Tibial nerve (tissue), 4 donors: Measurements from ENCODE around the gene GPRC5B. TPM values are rescaled to one million over a fixed set of nuclear protein-coding genes. Genes with fewer than 3 reads are reported as not detected.

ENCODE experiments used
- DNase-seq, 2 donors: peaks; one replicate each; pipeline ENCODE4 v3.0.0-alpha.2; 2019; ENCODE audit warnings: low spot score in 2 of 2
- H3K27ac ChIP-seq, 4 donors: fragments of 200-600 bp; sonication (generic) in 3 of 4; one replicate each; pipeline ENCODE4 v1.5.1; 2017 to 2019; ENCODE audit warnings: mild to moderate bottlenecking in 1 of 4
- H3K27me3 ChIP-seq, 2 donors: fragments of 200-600 bp; sonication (generic) in 1 of 2; one replicate each; pipeline versions ENCODE4 v1.5.1 to v1.6.0; 2017 to 2019
- H3K36me3 ChIP-seq, 3 donors: fragments of 200-600 bp; sonication (generic); one replicate each; pipeline ENCODE4 v1.5.1; 2018 to 2019
- H3K4me1 ChIP-seq, 4 donors: fragments of 200-600 bp; sonication (generic) in 3 of 4; one replicate each; pipeline ENCODE4 v1.5.1; 2017 to 2019
- H3K4me3 ChIP-seq, 4 donors: fragments of 200-600 bp; sonication (generic) in 3 of 4; one replicate each; pipeline ENCODE4 v1.5.1; 2017 to 2019; ENCODE audit warnings: mild to moderate bottlenecking in 1 of 4, moderate library complexity in 1 of 4
- H3K9me3 ChIP-seq, 4 donors: fragments of 200-600 bp; sonication (generic) in 3 of 4; one replicate each; pipeline ENCODE4 v1.5.1; 2017 to 2019
- EP300 ChIP-seq, 2 donors: sonication (generic); formaldehyde crosslinking; IDR thresholded peaks; one replicate each; pipeline ENCODE4 v1.6.1; 2017; ENCODE audit warnings: antibody characterized with exemption in 2 of 2, mild to moderate bottlenecking in 1 of 2
- POLR2A ChIP-seq, 2 donors: fragments of 450-650 bp; IDR thresholded peaks; one replicate each; pipeline ENCODE4 v1.6.1; 2017; ENCODE audit warnings: antibody characterized with exemption in 2 of 2, mild to moderate bottlenecking in 2 of 2, moderate library complexity in 2 of 2
- WGBS, 2 donors: methylation state at CpG; one replicate each; pipeline ENCODE4 v1.1.5; 2018; 5-methylcytosine and 5-hydroxymethylcytosine counted together
- total RNA-seq, 4 donors: library from RNA; depleted of rRNA; stranded (reverse); fragments of >200 nt; gene quantifications; one replicate each; pipeline ENCODE4 v1.1.0, GENCODE V29; 2016
- TF ChIP-seq, protein P1 (sequence below), 5 experiments: fragments of 200-600 bp in 3 of 5; fragments of 450-650 bp in 2 of 5; sonication (generic) in 3 of 5; IDR thresholded peaks; one replicate each; pipeline ENCODE4 v1.5.1; 2016 to 2019; ENCODE audit warnings: antibody characterized with exemption in 5 of 5, mild to moderate bottlenecking in 3 of 5, moderate library complexity in 2 of 5

The GPRC5B gene
- total RNA-seq, 4 donors from 2014 or later: 68.4 to 116 (median 101) TPM

DNA sequence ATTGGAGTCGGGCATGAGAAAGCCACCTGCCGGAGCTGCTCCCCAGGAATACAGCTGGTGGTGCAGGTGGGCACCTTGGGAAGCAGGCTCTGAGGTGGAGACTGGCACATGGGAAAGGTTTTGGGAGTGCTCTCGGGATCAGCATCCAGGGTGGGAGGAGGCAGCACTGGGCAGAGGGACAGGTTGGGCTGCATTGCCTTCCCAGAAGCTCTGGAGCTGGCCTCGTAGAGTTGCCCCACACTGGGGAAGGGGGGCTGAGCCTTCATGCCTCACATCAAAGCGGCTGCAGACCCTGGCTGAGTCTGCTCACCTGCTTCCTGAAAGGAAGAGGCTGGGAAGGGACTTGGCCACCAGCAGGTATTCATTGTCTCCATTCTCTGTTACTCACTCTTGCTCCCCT lies 13.5 kb upstream of the GPRC5B start:
- WGBS, 2 donors: 67% methylated on average over 5 of the region's 5 CpGs
- no peaks in the 10 kb centered on the region for H3K9me3 ChIP-seq
- H3K27ac ChIP-seq: no peak overlapping the region
- TF ChIP-seq, protein P1, sequence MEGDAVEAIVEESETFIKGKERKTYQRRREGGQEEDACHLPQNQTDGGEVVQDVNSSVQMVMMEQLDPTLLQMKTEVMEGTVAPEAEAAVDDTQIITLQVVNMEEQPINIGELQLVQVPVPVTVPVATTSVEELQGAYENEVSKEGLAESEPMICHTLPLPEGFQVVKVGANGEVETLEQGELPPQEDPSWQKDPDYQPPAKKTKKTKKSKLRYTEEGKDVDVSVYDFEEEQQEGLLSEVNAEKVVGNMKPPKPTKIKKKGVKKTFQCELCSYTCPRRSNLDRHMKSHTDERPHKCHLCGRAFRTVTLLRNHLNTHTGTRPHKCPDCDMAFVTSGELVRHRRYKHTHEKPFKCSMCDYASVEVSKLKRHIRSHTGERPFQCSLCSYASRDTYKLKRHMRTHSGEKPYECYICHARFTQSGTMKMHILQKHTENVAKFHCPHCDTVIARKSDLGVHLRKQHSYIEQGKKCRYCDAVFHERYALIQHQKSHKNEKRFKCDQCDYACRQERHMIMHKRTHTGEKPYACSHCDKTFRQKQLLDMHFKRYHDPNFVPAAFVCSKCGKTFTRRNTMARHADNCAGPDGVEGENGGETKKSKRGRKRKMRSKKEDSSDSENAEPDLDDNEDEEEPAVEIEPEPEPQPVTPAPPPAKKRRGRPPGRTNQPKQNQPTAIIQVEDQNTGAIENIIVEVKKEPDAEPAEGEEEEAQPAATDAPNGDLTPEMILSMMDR (IDR thresholded peaks at IDR 0.05): no peak
- TF ChIP-seq POLR2A (IDR thresholded peaks at IDR 0.05) (no peak), EP300 (IDR thresholded peaks at IDR 0.05) (no peak)
- no peaks in the 10 kb centered on the region for H3K4me1 ChIP-seq
- H3K27me3 ChIP-seq: no peaks in the 10 kb centered on the region
- no peaks in the 10 kb centered on the region for H3K36me3 ChIP-seq
- H3K4me3 ChIP-seq: no peak overlapping the region
- DNase-seq: no peak

DNA sequence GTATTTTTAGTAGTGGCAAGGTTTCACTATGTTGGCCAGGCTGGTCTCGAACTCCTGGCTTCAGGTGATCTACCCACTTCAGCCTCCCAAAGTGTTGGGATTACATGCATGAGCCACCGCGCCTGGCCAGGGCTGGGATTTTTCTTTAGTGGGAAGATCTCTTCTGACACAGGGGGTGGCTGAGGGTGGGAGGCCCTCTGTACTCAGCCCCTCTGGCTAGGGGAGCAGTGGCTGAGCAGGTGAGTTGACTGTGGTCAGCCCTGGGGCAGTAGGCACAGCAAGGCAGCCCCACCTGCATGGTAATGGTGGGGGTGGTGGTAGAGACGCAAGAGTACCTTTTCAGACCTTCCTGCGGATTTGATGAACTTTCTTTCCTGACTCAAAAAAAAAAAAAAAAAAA lies 12.3 kb upstream of the GPRC5B start:
- TF ChIP-seq POLR2A (IDR thresholded peaks at IDR 0.05): no peak
- no peak for TF ChIP-seq EP300 (IDR thresholded peaks at IDR 0.05)
- TF ChIP-seq, protein P1 (IDR thresholded peaks at IDR 0.05): no peak
- no peak for DNase-seq
- no peaks in the 10 kb centered on the region for H3K27me3 ChIP-seq
- no peaks in the 10 kb centered on the region for H3K4me1 ChIP-seq
- no peaks in the 10 kb centered on the region for H3K36me3 ChIP-seq
- no peaks in the 10 kb centered on the region for H3K9me3 ChIP-seq
- H3K4me3 ChIP-seq: no peak overlapping the region
- 87 to 88% methylated on average over 5 of the region's 5 CpGs for WGBS, 2 donors
- no peak overlapping the region for H3K27ac ChIP-seq

DNA sequence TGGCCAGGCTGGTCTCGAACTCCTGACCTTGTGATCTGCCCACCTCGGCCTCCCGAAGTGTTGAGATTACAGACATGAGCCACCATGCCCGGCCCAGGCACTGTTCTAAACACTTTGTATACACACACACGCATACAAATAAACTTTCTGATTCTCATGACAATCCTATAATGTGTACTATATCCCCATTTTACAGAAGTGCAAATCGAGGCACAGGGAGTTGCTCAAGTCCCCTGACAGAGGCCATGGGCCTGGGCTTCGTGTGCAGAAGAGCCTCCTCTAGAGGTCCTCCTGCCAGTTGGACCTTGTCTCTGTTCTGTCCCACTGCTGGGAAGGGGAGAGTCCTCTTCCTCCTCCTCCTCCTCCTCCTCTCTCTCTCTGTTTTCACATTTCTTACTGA lies 9.9 kb upstream of the GPRC5B start:
- Histone ChIP-seq H3K27ac (no peak overlapping the region), H3K4me1 (no peaks in the 10 kb centered on the region), H3K9me3 (no peaks in the 10 kb centered on the region), H3K36me3 (no peaks in the 10 kb centered on the region), H3K27me3 (no peaks in the 10 kb centered on the region), H3K4me3 (no peak overlapping the region)
- 90 to 91% methylated on average over 7 of the region's 7 CpGs for WGBS, 2 donors
- no peak for DNase-seq
- TF ChIP-seq POLR2A (IDR thresholded peaks at IDR 0.05) (no peak), EP300 (IDR thresholded peaks at IDR 0.05) (no peak)
- TF ChIP-seq, protein P1 (IDR thresholded peaks at IDR 0.05): no peak

DNA sequence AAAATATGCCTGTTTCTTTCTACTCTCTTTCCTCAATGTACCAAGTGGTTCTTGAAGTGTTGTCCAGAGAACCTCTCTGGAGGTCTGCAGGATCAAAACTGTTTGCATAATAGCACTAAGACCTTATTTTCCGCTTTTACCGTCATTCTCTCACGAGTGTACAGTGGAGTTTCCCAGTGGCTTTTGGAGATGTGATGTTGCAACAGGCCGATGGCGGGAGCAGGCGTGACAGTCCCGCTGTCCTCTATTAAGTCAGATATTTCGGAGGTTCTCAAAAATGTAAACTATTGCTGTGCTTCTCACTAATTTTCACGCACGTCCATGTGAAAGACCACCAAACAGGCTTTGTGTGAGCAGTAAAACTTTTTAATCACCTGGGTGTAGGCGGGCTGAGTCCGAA lies 8.3 kb upstream of the GPRC5B start:
- H3K4me1 ChIP-seq: no peaks in the 10 kb centered on the region
- TF ChIP-seq POLR2A (IDR thresholded peaks at IDR 0.05): no peak
- TF ChIP-seq EP300 (IDR thresholded peaks at IDR 0.05): no peak
- TF ChIP-seq, protein P1 (IDR thresholded peaks at IDR 0.05): no peak
- no peak overlapping the region for H3K27ac ChIP-seq
- no peaks in the 10 kb centered on the region for H3K27me3 ChIP-seq
- H3K36me3 ChIP-seq: no peaks in the 10 kb centered on the region
- 88 to 91% methylated on average over 12 of the region's 12 CpGs for WGBS, 2 donors
- DNase-seq: no peak
- H3K4me3 ChIP-seq: no peak overlapping the region
- H3K9me3 ChIP-seq: no peaks in the 10 kb centered on the region

DNA sequence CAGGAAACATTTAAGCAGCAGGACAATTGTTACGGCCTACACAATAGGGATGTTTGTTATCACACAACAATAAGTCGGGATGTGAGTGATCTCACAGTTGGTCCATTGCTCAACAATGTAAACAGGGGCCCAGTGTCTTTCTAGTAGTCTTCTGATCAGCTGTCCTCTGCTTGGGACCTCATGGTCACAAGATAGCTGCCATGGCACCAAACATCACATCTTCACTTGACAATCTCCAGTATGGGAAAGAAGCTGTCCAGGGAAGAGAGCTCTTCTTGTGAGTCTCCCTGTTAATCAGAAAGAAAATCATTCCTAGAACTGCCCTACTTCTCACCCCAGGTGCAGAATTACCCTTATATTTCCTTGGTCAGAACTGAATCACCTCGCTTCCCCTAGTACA lies 6.3 kb upstream of the GPRC5B start:
- no peak overlapping the region for H3K27ac ChIP-seq
- H3K4me1 ChIP-seq: peaks cover 0 to 8% (median 2%) of the 10 kb centered on the region in 4 donors
- H3K36me3 ChIP-seq: no peaks in the 10 kb centered on the region
- no peaks in the 10 kb centered on the region for H3K9me3 ChIP-seq
- DNase-seq: no peak
- 86 to 90% methylated on average over 3 of the region's 3 CpGs for WGBS, 2 donors
- no peak for TF ChIP-seq EP300 (IDR thresholded peaks at IDR 0.05)
- no peak for TF ChIP-seq POLR2A (IDR thresholded peaks at IDR 0.05)
- TF ChIP-seq, protein P1 (IDR thresholded peaks at IDR 0.05): no peak
- H3K27me3 ChIP-seq: no peaks in the 10 kb centered on the region
- H3K4me3 ChIP-seq: no peak overlapping the region
